CD4-positive, alpha-beta T cell treated with Interleukin-6 for 4 hours (primary cell): ENCODE results near the gene YBX2.
"Not testable (repeated sequence)": the region's sequence is repeated elsewhere in the genome, so short reads cannot be mapped to it uniquely, and the experiment has no call there.

Experiments used
- DNase-seq: peaks from one replicate; pipeline ENCODE4 v3.0.0-alpha.2; 2020; ENCODE audit warnings: mixed read lengths

Gene YBX2

DNA sequence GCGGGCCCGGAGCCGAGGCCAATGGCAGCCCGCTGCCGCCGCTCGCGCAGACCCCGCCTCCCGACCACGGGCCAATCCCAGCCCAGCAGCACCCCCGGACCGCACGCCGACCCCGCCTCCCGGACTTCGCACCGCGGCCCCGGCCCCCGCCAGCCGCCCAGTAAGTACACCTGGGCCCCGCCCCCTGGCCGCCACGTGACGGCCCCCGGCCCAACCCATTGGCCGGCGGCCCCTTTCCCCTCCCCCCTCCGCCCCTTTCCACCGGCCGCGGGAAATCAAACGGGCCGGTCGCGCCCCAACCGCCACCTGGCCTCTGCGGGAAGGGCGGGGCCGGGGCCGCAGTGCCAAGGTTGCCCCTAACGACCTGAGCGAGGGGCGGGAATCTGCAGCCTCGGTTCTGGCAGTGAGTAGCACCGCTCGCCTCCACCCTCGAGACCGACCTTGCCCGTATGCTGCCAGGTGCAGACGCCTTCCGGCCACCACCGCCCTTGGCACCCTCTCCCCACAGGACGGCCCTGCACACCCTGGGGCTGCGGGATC lies at the start of gene YBX2:
Gene YBX2 (minus strand): TSS at position 26 of the 540 bp plus-strand sequence. CDS start 139 bp downstream, outside the sequence.
- peak; percentile 82 for DNase-seq

DNA sequence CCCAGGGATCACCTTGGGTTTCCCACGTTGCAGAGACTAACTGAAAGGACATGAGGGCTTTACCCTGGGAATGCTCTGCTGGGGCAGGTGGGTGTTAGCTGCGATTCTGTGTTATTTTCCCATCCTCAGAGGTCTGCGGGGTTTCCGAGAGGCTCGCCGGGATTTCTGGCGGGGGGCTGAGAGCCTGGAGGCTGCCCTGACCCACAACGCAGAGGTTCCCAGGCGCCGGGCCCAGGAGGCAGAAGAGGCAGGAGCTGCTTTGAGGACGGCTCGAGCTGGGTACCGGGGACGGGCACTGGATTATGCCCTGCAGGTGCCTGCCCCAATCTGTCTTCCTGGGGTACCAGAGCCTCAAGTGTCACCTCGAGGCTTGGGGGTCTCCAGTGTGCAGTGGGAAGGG lies 48.8 kb upstream of the YBX2 start:
- no peak for DNase-seq

DNA sequence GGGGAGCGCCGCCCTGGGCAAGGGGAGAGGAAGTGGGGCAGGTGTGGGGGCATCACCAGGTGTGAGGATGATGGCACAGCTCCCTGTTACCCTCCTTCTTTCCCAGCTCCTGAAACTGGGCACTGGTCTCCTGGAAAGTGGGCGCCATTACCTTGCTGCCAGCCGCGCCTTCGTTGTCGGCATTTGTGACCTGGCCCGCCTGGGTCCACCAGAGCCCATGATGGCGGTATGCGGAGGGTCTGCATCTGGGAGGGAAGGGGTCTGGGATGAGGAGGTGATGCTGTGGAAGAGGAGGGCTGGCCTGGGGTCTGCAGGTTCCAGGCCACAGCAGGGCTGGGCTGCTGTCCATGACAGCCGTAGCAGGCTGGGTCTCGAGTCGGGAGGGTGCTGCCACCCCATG lies 47.4 kb upstream of the YBX2 start:
- no peak for DNase-seq

GRCh38 chr17:7340179-7340578 lies 45.7 kb upstream of the YBX2 start:
- no peak for DNase-seq

DNA sequence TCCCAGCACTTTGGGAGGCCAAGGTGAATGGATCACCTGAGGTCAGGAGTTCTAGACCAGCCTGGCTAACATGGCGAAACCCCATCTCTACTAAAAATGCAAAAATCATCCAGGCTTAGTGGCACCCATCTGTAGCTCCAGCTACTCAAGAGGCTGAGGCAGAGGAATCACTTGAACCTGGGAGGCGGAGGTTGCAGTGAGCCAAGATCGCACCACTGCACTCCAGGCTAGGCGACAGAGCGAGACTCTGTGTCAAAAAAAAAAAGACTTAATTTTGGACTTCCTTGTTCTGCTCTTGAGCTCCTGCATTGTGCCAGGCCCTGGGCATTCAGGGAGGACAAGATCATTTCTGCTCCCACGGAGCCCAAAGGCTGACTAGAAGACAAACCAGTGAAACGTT lies 43.2 kb upstream of the YBX2 start:
- not testable (repeated sequence) for DNase-seq

- peak; percentile 97 for DNase-seq
Observed at GRCh38 chr17:7336240-7337175, 42.1 kb upstream of the YBX2 start, which contains the start of gene ACAP1. ACAP1 (plus strand) TSS chr17:7336529; CDS start chr17:7336735, 206 bp downstream.

- DNase-seq = not testable (repeated sequence)
Observed at GRCh38 chr17:7335765-7336164, 41.3 kb upstream of the YBX2 start.

- DNase-seq = no peak
Observed at GRCh38 chr17:7334938-7335538, 40.6 kb upstream of the YBX2 start.

GRCh38 chr17:7332600-7333069 lies 38.2 kb upstream of the YBX2 start:
- not testable (repeated sequence) for DNase-seq

DNA sequence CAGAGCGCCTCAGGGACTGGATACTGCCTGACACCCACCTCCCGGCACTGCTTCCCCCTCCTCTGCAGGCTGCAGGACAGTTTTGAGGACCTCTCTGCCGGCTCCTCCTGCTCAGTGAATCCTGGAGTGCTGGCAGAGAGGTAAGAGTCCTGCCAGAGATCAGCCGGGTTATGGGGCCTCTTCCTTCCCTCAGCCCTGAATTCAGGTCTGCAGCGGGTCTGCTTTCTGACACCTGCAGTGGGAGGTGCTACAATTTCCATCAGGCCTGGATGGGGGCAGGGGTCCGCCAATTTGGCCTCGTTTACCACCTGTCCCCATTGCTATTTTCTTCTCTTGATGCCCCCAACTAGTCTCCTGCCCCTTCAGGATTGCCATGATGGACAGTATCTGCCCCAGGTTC lies 37.7 kb upstream of the YBX2 start:
- DNase-seq = no peak

- DNase-seq = no peak
Observed at GRCh38 chr17:7330638-7331015, 36.2 kb upstream of the YBX2 start.

DNA sequence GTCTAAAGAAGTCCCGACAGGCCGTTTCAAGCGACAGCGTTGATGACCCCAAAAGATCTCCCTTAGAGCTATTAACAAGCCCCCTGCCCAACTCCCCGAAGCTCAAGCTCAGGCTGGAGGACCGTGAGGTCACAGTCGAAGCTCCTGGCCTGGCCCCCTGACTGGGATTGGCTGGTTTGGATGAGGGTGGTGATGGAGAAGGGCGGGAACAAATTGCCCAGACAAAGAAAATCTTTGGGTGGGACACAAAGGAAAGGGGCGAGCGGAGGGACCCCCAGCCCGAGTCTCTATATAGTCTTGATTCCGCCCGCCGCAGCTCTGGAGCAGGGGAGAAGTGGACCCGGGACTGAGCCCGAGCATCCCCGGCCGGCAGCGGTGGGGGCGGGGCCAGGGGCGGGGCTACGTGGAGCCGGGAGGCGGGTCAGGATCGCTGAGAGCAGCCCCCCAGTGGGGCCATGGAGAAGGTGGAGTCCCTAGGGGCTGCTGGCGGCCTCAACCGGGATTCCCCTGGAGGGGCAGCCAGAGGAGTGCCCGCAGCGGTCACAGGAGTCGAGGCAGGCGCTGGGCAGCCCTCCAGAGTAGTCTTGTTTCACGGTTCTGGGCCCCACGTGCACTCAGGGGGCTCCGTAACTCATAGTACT lies 35.7 kb upstream of the YBX2 start:
- peak; percentile 79 for DNase-seq

GRCh38 chr17:7329374-7329996 lies 35.0 kb upstream of the YBX2 start:
- peak; percentile 98 for DNase-seq

- peak; percentile 25 for DNase-seq
Observed at GRCh38 chr17:7328840-7329373, 34.5 kb upstream of the YBX2 start, which contains the start of gene NEURL4. NEURL4 (minus strand) TSS chr17:7329335; CDS start chr17:7329312, 23 bp downstream.

DNA sequence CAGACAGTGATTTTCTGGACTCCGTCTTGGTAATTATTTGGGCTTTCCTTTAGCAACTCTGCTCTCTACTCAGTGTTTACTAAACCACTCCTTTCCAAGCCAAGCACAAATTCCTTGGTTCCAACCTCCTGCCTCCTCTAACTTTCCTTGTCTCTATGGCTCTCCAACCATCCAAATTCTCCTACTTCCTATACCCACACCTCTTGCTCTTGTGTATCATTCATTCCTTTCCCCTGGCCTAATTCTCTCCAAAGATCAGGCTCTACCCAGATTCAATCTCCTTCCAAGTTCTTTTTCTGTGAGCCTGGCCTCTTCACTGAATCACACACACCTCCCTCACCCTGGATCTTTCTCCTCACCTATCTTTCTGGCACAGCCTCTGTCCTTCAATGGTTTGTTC lies 33.6 kb upstream of the YBX2 start:
- DNase-seq = no peak

DNA sequence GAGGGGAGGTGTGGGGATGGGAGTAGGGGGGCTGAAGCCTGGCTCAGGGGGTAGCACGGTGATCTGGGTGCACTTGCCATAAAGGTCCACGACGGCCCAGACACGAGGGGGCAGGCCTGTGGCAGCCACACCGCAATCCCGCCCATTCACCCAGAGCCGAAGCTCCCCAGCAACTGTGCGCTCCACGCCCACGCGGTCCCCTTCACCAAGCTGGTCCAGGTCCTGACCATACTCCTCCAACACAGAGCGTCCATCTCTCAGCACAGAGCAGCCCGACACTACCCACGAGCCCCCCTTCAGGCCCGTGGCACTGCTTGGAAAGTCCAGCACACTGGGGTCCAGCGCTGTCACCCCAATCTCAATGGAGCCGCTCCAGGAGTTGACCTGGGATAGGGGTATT lies 33.1 kb upstream of the YBX2 start:
- DNase-seq = no peak

GRCh38 chr17:7327056-7327455 lies 32.6 kb upstream of the YBX2 start:
- no peak for DNase-seq

DNA sequence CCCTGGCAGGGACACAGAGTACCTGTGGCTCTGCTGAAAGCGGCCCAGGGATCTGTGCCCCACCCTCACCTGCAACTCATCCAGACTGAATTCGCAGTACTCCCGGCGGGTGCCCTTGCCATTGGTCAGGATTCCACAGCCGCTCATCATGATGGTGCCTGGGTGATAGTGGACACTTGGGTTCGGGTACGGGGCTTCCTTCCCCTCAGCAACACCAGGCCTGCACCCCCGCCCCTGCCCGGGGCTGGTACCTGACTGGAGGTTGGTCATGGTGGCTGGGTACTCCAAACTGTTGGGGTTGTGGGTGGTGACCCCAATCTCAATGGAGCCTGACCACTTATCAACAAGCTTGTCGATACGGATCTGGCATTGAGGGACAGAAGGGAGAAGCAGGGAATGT lies 31.7 kb upstream of the YBX2 start:
- DNase-seq = no peak

- no peak for DNase-seq
Observed at GRCh38 chr17:7325031-7325528, 30.6 kb upstream of the YBX2 start.

DNA sequence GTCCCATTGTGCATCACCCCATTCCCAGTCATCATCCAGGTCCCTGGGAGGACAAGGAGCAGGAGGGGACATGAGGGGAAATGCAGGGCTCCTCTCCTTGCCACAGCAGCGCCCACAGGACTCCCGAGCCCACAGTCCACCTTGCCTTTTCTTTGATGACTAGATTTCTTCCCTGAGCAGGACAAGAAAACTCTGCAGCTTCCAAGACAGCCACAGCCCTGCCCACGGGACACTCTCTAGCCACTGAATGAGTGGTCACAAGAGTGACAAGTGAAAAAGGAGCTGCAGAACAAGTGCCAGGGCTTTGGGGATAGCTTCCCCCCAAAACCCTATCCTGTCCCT lies 30.0 kb upstream of the YBX2 start:
- no peak for DNase-seq

- DNase-seq = peak; percentile 74
Observed at GRCh38 chr17:7323731-7324437, 29.4 kb upstream of the YBX2 start.
